ENCODE results near the gene TMEM229B.

Gene TMEM229B
- 18.6 reads per million, percentile 45 among the genes with 10 or more reads in this experiment for total RNA-seq

DNA sequence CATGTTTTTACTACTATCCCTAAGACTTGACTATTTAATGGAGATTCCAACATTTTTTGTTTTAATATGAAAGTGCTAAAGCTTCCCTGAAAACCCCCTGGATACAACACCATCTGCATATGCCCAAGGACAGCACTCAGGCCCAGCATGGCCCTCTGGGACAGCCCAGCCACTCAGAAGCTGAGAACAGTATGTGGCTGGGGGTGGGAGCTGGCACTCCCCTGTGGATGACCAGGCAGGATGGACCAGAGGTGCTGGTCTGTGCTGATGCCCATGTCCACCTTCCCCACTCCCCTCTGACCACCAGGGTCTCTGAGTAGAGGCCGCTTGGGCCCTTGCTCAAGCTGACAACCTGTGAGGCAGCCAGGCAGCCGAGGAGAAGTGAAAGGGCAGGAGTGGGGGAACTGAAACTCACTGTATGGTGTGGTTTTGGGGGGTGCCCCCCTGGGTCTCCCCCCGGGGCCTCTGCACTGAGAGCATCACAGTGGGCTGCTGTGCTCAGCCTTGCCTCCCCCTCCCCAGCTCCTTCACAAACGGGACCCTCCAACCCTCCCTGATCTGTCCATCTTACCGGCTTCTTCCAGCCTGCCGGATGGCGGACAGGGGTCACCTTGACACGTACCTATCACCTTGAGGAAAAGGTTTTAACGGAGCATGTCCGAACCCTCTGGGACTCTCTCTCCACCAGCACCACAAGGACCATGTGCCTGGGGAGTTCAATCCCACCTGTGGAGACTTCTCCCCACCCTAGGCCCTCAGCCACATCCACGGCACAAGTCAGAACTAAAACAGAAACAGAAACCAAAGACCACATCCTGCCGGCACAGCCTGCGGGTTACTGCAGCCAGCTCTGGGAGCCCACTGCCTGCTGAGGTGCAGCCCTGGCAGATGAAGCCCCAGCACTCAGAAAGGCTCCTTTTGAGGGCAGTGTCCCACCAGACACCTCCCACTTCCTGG lies at the start of gene TMEM229B:
Gene TMEM229B (minus strand): TSS at position 785 of the 957 bp plus-strand sequence. CDS start 14,798 bp downstream, outside the sequence.
- peak; percentile 49 for DNase-seq

DNA sequence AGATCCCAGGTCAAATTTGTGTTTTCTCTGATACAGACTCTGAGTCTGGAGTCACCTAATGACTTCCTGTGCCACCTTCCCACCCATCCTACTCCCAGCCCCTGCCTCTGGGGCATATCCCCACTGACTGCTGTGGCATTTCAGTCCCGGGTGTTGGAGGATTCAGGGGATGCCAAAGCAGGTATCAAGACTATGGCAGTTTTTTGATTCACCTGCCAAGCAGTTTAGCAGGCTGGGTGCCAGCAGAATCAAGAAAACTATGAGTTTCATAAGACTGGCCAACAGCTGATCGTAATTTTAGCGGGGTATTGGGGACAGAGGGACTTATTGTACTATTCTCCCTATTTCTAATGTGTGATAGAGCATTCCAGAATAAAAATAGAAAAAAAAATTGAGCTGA lies 49.2 kb upstream of the TMEM229B start:
- no peak for DNase-seq

DNA sequence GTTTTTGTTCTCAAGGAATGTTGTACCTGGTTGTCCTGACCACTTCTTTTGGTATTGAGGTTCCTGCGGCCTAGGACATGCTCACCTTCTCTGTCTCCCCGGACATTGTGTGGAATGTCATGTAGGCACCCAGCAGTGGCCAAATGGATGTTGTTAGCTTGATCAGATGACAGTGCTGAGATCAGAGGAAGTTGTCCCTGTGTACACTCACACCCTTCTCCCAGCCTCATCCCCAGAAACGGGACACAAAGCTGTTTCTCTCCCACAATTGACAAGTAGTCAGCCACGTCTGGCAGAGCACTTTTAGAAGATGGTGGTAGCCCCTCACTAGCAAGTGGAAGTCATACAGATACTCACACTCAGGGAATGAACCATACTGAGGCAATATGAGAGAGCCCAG lies 47.6 kb upstream of the TMEM229B start:
- DNase-seq = no peak

DNA sequence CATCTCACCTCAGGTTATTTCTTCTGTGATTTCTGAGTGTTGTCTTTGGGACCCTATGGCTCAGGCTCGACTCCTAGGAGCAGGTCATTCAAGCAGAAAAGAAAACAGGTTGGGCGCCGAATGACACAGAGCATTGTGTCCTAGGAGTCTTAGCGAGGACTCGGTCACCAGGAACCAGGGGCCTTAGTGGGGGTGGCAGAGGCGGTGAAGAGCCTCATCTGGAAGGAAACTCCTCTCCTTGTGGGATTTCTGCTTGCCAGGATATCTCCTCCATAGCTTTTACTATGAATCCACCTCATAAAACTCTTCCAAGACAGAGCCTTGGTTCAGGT lies 45.2 kb upstream of the TMEM229B start:
- no peak for DNase-seq

DNA sequence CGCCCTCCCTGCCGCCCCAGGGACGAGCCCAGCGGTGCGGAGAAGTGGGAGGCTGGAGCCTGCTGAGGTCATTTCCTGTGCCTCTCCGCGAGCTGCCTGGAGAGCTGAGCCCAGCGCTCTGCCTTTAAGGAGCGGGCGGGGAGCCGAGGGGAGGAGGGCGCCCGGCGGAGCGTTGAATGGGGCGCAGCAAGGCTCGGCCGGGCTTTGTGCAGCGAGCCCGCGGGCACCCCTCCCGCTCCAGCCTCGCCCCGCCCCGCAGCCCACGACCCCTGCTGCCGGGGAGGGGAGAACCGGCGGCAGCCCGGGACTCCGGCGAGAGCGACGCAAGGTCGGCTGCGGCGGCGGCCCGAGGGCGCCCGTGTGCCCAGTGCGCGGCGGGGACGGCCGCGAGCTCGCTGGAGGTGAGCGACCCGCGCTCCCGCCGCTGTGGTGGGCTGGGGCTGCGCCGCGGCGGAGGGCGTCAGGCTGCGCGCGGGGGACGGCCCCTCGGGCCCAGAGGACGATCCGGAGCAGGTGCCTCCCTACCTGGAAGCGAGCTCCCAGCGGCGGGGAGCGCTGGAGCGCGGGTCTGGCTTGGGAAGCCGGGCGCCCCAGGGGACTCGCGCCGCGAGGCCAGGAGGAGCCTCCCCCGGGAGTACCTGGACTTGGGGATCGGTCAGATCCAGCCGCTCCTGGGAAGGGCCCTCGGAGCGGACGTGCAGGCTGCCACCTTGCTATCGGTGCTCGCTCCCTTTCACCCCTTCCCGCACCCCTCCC lies 44.7 kb upstream of the TMEM229B start, which contains the start of gene PLEKHH1:
Gene PLEKHH1 (plus strand): TSS at position 293 of the 756 bp plus-strand sequence. CDS start 8,578 bp downstream, outside the sequence.
- no peak for DNase-seq

DNA sequence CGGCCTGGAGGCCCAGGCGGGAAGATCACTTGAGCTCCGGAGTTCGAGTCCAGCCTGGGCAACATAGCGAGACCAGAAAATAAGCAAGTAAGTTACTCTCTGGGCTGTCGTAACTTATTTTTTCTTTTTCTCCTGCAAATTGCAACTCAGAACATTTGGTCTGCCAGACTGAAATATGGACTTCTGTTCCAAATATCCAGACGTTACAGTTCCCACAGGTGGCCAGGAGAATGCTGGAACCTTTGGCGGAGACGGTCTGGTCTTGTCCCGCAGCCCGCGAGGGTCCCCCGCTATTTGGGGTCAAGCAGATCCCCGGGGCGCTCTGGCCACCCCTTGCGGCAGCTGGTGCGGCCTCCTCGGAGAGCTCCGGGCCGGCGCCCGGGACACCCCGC lies 44.1 kb upstream of the TMEM229B start:
- DNase-seq = no peak

DNA sequence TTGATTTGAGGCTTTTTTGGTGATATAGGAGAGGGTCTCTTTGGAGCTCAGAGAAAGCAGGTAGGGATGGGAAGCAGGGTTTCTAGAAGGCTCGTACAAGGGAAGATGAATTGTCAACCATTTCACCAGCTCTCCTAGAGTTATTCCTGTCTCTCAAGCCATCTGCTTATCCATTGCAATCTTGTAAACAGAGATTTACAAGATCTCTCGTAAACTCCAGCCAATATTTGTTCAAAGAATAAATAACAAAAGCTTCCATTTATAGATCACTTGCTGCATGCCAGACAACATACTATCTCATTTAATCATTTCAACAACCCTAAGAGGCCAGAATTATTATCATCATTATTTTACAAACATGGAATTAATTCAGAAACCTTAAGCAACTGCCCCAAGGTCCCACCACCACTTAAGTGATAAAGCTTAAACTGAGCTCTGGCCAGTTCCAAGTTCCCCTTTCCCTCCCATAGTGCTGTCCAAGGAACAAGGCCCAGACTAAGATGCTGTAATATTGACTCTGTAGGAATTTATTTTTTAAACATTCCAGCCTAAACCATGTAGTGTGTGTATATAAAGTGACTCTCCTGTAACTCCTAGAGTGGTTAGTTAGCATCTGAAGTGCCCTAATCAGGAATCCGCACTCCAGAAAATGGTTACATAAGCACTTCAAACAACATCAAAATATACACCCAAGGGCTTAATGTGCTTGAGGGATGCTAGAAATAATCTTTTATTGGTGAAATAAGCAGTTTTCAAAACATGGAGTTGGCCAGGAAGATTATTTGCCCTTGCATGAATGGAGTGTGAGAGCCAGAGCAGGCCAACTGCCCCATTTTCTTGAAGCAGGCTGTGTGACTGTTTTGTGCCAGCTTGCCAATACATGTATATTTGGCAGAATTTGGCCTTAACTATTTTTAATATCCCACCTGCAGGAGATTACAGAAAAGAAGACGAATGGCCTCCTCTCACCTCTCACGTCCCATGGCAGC lies 41.7 kb upstream of the TMEM229B start:
- DNase-seq = no peak

DNA sequence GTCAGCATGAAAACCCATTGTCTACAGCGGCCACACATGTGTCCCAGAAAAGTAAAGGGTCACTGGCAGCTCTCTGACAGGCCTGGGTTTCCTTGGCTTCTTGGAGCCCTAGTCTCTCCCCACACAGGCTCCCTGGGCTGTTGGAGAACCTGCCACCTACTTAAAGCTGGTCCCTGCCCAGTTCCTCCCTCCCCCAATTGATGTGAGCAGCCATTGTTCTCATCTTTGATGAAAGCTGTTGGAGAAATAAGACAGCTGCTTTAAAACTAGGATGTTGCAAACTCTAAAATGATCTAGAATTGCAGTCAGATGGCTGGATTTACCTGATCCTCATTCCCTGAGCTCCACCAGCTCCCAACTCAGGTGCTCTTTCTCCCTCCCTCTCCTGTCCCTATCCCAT lies 39.8 kb upstream of the TMEM229B start:
- DNase-seq = no peak

DNA sequence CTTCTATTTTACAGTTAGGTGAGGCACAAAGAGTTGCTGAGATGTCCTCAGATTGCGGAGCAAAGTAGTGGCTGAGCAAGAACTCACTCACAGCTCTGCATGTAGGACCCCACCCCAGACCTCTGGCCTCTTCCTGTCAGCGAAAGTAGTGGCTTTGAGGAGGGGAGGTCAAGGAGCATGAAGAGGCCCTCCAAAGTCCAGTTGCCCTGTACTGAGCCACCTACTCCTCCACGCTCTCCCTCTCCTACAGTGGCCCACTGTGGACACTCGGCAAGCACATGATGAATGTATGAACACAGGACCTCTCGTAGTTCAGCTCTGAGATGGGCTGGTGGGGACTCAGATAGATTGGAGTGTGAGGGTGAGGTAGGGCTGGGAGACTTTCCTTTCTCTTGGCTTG lies 39.2 kb upstream of the TMEM229B start:
- DNase-seq = no peak

DNA sequence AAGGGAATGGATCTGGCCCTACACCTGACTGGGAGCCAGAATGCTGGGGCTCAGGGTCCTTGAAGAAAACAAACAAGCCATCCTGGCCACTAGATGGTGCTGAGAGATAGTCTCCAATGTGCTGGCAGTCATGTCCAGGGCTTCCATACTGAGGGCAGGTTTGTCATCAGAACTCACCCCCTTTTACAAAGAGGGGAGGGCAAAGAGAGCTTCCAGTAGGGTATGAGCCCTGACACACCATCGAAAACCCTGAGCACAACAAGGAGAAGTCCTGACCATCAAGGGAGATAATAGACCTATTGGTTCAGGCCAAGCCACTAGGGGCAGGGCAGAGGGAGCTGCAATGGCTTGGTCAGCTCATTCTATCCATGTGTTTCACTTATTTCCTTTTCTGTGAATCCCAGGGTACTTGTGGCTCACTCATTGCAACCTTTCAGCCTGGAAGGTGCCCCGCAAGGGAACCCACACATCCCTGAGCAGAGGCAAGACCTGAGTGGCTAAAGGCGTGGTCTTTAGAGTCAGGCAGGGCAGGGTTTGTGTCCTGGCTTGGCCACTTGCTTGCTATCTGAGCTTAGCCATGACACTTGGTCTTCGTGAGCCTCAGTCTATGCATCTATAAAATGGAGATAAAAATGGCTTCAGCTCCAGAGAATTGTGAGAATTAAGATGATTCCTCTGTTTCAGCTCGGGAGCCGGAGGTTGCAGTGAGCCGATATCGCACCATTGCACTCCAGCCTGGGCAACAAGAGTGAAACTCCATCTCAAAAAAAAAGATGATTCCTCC lies 38.3 kb upstream of the TMEM229B start:
- DNase-seq = no peak

DNA sequence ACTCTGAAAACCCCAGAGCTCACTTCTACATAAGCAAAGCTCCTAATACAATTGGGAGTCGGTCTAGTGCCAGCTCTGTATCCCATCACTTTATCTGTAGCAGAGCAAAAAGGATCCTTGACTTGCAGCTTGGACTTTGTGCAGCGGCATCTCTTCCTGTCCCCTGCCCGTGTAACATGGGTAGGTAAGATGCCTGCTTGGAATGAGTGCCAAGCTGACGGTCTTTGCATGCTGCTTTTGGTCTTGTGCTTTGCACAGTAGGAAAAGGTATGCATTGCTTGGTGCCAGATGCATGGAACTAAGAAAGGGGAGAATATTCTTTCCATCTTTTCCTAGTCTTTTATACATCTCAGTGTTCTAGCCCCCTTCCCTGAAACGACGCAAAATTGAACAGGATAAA lies 37.7 kb upstream of the TMEM229B start:
- no peak for DNase-seq

DNA sequence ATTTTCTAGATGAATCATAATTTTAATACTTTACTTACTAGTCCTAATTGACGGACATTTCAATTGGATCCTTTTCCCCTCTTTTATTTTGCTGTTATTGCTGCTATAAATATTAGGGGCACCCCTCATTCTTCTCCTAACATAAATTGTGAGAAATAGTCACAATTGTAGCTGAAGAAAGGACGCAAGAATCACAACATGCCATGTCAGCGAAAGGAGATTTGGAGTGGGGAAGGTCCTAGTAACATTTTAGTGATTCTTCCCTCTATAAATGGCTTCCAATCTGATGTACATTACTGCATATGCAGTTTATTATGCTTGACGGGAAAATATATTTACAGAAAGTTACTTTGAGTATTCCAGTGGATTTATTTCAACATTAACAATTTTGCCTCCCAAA lies 36.9 kb upstream of the TMEM229B start:
- no peak for DNase-seq

DNA sequence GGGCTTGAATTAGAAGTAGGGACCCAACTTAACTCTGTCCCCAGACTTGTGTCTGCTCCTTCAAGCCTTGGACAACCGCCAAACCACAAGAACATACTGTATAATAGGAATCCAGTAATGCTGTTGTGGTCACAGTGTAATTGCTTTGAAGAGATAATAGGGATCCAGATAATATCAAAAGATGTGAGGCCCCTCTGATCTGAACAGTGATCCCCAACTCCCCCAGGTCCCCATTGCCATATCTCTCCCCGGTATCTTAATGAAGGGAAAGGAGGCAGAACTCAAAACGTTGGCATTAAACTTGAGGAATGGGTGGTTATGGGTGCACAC lies 36.1 kb upstream of the TMEM229B start:
- DNase-seq = no peak

DNA sequence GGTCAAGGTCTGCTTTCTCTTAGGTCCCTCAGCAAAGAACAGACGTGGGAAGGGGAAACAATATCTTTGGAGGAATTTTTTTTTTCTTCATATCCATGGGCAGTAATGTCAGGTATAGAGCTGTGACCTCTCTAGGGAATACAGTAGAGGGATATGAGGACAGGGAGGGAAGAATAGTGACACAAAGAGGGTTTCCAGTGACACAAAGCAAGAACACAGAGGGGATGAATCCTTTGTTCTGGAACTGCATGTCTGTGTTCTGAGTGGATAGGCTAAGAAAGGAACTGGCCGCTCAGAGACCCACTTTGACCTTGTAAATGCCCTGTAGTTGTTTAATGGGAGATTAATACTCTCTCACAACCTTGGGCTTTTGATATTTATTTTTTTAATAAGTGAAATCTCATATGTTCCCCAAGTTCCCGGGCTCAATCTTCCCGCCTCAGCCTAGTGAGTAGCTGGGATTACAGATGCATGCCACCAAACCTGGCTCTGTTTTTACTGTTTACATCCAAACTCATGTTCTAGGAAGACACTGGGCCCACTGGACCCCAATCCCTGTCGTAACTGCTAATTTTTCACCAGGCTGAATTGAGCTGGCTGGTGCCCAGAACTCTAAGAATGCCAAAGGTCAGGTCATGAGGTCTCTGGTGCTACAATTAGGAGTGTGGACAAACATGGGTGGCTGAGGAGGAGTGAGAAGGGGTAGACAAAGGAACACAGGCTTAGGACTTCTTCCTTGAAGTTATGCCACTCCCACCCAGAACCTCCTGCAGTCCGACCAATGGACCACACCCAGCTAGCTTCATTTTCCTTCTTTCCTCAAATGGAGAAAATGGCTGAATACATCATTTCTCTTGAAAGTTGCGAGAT lies 35.5 kb upstream of the TMEM229B start:
- no peak for DNase-seq

DNA sequence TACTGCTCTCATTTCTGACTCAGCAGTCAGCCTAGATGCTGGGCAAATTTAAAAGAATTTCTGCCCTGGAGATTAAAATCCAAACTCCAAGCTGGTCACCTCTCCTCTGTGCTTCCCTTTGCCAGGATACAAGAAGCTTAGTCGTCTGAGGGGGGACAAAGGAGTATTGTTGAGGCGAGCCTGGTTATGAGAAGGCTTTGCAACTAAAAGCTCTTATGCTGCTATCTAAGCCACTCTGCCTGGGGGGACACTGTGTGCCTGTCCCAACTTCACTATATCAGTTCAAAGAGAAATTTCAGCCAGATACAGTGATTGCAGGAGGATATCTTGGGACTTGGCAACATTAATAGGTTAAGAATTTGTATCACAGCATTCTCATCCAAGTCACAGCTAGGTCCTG lies 33.7 kb upstream of the TMEM229B start:
- no peak for DNase-seq

DNA sequence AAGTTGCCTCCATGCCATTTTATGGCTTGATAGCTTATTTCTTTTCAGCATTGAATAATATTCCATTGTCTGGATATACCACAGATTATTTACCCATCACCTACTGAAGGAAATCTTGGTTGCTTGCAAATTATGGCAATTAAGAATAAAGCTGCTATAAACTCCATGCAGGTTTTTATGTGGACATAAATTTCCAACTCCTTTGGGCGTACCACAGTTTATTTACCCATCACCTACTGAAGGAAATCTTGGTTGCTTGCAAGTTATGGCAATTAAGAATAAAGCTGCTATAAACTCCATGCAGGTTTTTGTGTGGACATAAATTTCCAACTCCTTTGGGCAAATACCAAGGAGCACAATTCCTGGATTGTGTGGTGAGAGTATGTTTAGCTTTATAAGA lies 32.0 kb upstream of the TMEM229B start:
- no peak for DNase-seq

DNA sequence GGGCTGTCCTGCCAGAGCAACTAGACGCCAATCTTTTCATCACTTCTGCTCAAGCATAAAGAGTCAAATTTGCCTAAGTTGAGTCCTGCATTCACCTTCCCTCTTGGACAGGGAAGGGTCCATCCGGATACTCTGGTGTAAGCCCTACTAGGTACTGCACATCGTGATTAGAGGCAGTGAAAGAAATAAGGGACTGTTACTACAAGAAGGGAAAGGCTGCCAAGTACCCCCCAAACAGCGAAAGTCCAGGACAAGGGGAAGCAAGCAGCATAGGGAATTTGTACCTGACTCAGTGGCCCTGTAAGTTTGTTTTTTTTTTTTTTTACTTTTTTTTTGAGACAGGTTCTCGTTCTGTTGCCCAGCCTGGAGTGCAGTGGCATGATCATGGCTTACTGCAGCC lies 30.9 kb upstream of the TMEM229B start:
- DNase-seq = no peak

DNA sequence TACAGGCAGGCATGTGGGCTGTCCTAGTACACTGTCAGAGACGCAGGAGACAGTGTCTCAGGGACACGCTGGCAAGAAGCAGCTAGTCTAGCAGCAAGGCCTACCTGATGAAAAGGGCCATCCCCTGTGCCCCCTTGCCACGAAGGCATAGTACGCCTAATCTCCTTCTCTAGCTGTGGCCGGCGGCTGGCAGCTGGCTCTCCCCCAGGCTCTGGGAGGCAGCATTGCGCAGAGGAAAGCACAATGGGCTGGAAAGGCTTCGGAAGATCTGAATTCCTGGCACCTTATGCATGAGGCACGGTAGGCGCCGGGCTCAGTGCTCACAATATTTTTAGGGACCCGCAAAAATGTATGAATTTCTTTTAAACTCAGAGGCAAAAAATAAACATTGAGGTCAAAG lies 28.6 kb upstream of the TMEM229B start:
- no peak for DNase-seq

DNA sequence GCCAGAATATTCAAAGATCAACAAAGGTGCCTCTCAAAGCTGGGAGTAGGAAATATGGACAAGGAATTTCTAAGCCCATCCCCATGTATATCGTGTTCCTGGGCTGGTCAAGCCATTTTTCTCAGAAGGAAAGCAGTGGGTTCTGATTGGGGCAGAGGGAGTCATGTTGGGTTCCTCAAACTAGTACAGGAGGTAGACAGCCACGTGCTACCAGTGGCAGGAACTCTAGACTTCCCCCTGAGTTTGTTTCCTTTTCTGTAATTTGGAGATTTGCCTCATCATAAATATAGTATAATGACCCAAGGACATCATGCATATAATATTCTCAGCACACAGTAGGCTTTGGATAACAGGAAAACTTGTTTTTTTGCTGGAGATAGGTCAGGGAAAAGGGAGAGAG lies 28.2 kb upstream of the TMEM229B start:
- no peak for DNase-seq

DNA sequence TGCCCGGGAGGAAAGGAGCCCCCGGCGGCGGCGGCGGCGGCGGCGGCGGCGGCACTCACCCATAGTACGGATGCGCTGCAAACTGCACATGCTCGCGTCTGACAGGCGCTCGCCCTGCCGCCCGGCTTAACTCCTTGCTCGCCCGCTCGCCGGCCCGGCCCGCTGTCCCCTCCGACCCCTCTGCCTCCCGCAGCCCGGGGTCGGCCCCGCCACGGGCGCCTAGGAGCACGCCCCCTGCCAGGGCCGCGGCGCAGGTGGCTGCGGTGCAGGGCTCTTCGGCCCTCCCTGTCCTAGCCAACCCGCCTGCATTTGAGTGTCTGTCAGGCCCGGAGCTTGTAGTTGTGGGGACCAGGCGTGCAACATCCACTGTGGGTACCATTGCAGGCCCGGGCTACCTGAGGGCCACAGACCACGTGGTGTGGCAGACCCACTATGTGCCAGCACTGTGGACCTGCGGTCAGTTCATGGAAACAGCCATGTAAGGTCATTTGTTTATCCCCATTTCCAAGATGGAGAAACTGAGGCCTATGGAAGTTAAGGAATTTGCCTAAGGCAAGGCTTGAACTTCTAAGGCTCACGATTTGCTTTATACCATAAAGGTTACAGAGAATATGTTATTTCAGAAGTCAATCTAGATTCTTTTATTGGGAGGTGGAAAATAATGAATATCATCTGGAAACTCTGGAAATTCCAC lies 27.0 kb upstream of the TMEM229B start:
- no peak for DNase-seq
